ENCODE data around the gene ABCC8. TPM values are rescaled to one million over a fixed set of nuclear protein-coding genes. Genes with fewer than 3 reads are reported as not detected.

The ABCC8 gene
- total RNA-seq, 1 donor from 2014 or later: not detected

DNA sequence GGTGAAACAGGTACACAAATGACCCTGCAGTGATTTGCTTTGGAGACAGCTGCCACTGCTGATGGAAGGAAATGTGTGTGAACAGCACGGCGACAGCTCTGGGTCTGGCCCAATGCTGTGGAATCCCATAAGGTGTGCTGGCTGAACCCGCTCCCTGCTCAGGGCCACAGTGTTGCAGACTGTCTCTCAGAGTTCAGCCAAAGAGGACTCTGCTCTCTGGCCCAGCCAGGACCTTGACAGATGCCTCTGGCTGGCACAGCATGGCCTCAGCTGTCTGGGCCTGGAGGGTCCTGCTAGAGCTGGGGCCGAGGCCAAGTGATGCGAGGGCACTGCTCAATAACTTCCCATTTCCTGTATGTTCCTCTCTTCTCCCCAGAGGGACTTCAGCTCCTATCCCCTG lies 5.3 kb upstream of the ABCC8 start:
- intact Hi-C loops (cut with micrococcal nuclease): no loop called here
- CTCF ChIA-PET: no interaction called here
- no peak overlapping the region for H3K27ac Mint-ChIP-seq
- POLR2A ChIA-PET: no interaction called here
- no peak for ATAC-seq (ENCODE audit: low read depth)
- peaks cover 27% of the 10 kb centered on the region for H3K27me3 Mint-ChIP-seq
- no peak overlapping the region for H3K4me3 Mint-ChIP-seq
- TF ChIP-seq, protein P1, sequence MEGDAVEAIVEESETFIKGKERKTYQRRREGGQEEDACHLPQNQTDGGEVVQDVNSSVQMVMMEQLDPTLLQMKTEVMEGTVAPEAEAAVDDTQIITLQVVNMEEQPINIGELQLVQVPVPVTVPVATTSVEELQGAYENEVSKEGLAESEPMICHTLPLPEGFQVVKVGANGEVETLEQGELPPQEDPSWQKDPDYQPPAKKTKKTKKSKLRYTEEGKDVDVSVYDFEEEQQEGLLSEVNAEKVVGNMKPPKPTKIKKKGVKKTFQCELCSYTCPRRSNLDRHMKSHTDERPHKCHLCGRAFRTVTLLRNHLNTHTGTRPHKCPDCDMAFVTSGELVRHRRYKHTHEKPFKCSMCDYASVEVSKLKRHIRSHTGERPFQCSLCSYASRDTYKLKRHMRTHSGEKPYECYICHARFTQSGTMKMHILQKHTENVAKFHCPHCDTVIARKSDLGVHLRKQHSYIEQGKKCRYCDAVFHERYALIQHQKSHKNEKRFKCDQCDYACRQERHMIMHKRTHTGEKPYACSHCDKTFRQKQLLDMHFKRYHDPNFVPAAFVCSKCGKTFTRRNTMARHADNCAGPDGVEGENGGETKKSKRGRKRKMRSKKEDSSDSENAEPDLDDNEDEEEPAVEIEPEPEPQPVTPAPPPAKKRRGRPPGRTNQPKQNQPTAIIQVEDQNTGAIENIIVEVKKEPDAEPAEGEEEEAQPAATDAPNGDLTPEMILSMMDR (IDR thresholded peaks at IDR 0.05): no peak
- no peaks in the 10 kb centered on the region for H3K9me3 Mint-ChIP-seq
- no peaks in the 10 kb centered on the region for H3K4me1 Mint-ChIP-seq
- H3K36me3 Mint-ChIP-seq (ENCODE audit: low read depth): no peaks in the 10 kb centered on the region
- DNase-seq: no peak

DNA sequence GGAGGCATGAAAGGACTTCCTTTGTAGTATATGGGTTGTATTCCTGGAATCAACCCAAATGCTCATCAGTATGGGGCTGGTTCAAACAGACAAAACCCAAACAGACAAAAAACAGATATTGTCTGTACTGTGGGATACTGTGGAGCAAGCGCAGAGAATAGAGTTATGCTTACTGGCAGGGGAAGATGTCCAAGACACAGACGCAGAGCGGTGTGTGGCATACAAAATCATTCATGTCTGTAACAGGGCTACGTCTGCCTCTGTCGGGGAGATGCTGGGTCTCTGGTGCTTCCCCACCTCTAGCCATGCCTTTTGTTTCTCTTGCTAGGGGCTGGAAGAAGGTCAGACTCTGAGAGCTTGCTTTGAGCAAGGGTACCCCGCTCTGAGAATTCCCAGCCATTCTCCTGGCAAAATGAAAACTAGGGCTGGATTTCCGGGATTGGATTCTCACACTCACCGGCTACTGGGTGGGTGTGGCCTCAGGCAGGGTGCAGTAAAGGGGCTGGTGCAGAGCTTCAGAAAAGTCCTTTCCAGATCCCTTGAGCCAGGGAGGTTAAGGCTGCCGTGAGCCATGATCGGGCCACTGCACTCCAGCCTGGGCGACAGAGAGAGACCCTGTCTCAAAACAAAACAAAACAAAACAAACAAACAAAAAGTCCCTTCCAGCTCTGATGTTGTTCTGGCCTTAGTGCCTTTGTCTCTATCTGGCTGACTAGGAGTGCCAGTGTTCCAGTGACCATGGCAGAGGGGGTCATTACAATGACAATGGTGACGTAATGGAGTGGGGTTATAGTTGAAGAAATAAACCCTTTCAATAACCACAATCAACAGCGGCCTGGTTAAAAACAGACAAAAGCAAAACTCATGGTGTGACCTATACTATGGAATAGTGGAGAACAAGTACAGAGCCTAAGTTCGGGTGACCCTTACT lies 2.9 kb upstream of the ABCC8 start:
- no peak overlapping the region for H3K4me3 Mint-ChIP-seq
- peaks cover 40% of the 10 kb centered on the region for H3K27me3 Mint-ChIP-seq
- ATAC-seq (ENCODE audit: low read depth) (no peak), DNase-seq (no peak)
- ChIA-PET POLR2A (no interaction called here), CTCF (no interaction called here)
- H3K36me3 Mint-ChIP-seq (ENCODE audit: low read depth): no peaks in the 10 kb centered on the region
- intact Hi-C loops (cut with micrococcal nuclease): no loop called here
- no peak overlapping the region for H3K27ac Mint-ChIP-seq
- H3K9me3 Mint-ChIP-seq: no peaks in the 10 kb centered on the region
- H3K4me1 Mint-ChIP-seq: no peaks in the 10 kb centered on the region
- TF ChIP-seq, protein P1 (IDR thresholded peaks at IDR 0.05): no peak

DNA sequence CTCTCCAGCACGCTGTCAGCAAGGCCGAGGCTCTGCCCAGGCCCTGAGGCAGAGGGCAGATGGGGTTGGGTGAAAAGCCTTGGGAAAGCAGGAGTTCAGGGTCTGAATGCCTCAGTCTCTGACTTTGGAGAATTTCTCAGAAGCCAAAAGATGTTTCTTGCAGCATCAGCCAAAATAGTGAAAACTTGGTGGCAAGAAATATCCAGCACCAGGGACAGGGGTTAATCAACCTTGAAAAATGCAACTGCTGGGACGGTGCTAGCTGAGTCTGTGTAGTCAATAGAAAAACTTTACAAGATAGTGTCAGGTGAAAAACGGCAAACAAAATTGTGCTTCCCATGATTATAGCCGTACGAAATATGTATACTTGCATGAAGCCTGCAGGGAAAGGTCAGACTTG lies 1.4 kb upstream of the ABCC8 start:
- no peak overlapping the region for H3K4me3 Mint-ChIP-seq
- H3K27me3 Mint-ChIP-seq: peaks cover 51% of the 10 kb centered on the region
- H3K4me1 Mint-ChIP-seq: no peaks in the 10 kb centered on the region
- intact Hi-C loops (cut with micrococcal nuclease): no loop called here
- H3K36me3 Mint-ChIP-seq (ENCODE audit: low read depth): no peaks in the 10 kb centered on the region
- H3K9me3 Mint-ChIP-seq: no peaks in the 10 kb centered on the region
- POLR2A ChIA-PET: no interaction called here
- CTCF ChIA-PET: no interaction called here
- no peak for ATAC-seq (ENCODE audit: low read depth)
- no peak for DNase-seq
- no peak overlapping the region for H3K27ac Mint-ChIP-seq
- TF ChIP-seq, protein P1 (IDR thresholded peaks at IDR 0.05): no peak

DNA sequence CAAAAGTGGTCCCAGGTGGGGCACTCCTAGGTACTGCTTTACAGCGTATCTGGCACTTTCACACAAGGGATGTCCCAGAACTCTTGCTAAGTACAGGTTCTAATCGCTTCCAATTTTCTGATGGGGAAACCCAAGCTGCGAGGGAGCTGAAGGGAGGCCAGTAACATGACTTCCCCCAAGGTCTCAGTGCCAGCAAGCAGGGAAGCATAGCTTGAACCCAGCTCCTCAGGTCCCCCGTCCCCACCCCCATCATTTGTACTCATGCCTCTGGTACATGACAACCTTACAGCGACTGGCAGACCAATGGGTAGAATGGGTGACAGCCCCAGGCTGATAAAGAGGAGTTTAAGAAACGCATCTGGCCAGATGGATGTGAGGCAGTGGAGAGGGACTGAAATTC lies 716 bp upstream of the ABCC8 start:
- Mint-ChIP-seq H3K4me3 (no peak overlapping the region), H3K4me1 (no peaks in the 10 kb centered on the region), H3K27ac (no peak overlapping the region), H3K9me3 (no peaks in the 10 kb centered on the region), H3K27me3 (peaks cover 58% of the 10 kb centered on the region), H3K36me3 (ENCODE audit: low read depth) (no peaks in the 10 kb centered on the region)
- ATAC-seq (ENCODE audit: low read depth) (no peak), DNase-seq (no peak)
- intact Hi-C loops (cut with micrococcal nuclease): no loop called here
- POLR2A ChIA-PET: no interaction called here
- TF ChIP-seq, protein P1 (IDR thresholded peaks at IDR 0.05): no peak
- CTCF ChIA-PET: no interaction called here

DNA sequence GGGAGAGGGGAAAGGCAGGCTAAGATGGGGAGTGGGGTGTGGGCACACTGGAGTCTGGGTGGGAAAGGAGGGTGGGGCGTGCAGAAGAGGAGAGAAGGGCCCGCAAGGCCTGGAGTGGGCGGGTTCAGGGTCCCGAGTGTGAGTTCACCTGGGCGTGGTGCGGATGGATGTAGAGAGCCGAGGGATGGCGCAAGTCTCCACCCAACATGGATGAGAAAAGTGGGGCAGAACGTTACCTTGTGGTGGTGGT lies 364 bp upstream of the ABCC8 start:
- H3K27ac Mint-ChIP-seq: no peak overlapping the region
- ATAC-seq (ENCODE audit: low read depth) (no peak), DNase-seq (no peak)
- no peaks in the 10 kb centered on the region for H3K36me3 Mint-ChIP-seq (ENCODE audit: low read depth)
- no peak overlapping the region for H3K4me3 Mint-ChIP-seq
- H3K9me3 Mint-ChIP-seq: no peaks in the 10 kb centered on the region
- ChIA-PET POLR2A (no interaction called here), CTCF (no interaction called here)
- TF ChIP-seq, protein P1 (IDR thresholded peaks at IDR 0.05): no peak
- peaks cover 58% of the 10 kb centered on the region for H3K27me3 Mint-ChIP-seq
- intact Hi-C loops (cut with micrococcal nuclease): no loop called here
- H3K4me1 Mint-ChIP-seq: no peaks in the 10 kb centered on the region
